HCT116 (cell line): Measurements from ENCODE around the gene TFCP2L1. TPM values are rescaled to one million over a fixed set of nuclear protein-coding genes. Genes with fewer than 3 reads are reported as not detected.

Experiments
- ATAC-seq: fragments of 200-7000 bp; cut with Tn5 transposase; 2 replicates; pipeline ENCODE4 v1.9.1; 2020; ENCODE audit warnings: mild to moderate bottlenecking, moderate library complexity
- BruUV-seq: library from RNA; stranded (reverse); fragments of 400-500 nt; replicated peaks from 2 replicates; lab custom pipeline; 2021; lab: Mats Ljungman, UMichigan
- CTCF ChIA-PET: fragments of 300-600 bp; sonication (Branson Sonifier 250); formaldehyde crosslinking; loops from one replicate; lab custom pipeline; 2021; ENCODE audit warnings: antibody characterized with exemption; lab: Charles Lee
- POLR2A ChIA-PET: fragments of 300-600, 350-600 bp; sonication (Branson Sonifier 250); formaldehyde crosslinking; loops from one replicate; lab custom pipeline; 2021; ENCODE audit warnings: antibody characterized with exemption; lab: Charles Lee
- RAD21 ChIA-PET, 2 experiments: fragments of 300-600 bp; sonication (Branson Sonifier 250); formaldehyde crosslinking; loops; one replicate each; lab custom pipeline; 2023; ENCODE audit warnings: low total read pairs in 2 of 2; ENCODE audit not compliant: uncharacterized antibody in 2 of 2, unreplicated experiment in 2 of 2, low non-redundant PET in 1 of 2; lab: Charles Lee
- DNase-seq: peaks from one replicate; pipeline ENCODE4 v3.0.0-alpha.2; 2010; ENCODE audit warnings: low read depth, low spot score
- H2AFZ ChIP-seq: fragments of 200-600 bp; shearing (Covaris generic), sonication (generic); 2 replicates; pipeline ENCODE4 v1.6.1; 2017; ENCODE audit warnings: low read depth, mixed run types, mixed read lengths, antibody characterized with exemption, low read length; ENCODE audit not compliant: poor library complexity, severe bottlenecking
- H3K27ac ChIP-seq: 2 replicates; pipeline ENCODE4 v1.5.1; 2012; ENCODE audit warnings: low read depth, low read length
- H3K27me3 ChIP-seq: fragments of 200-600 bp; sonication (generic); 2 replicates; pipeline ENCODE4 v1.6.1; 2016; ENCODE audit warnings: mixed run types, low read length, mixed read lengths; ENCODE audit not compliant: insufficient read depth
- H3K36me3 ChIP-seq, 2 experiments: fragments of 200-500 bp in 1 of 2; fragments of 200-600 bp in 1 of 2; sonication (Bioruptor generic) in 1 of 2; sonication (generic) in 1 of 2; 2 replicates each; pipeline versions ENCODE4 v1.5.1 to v1.6.1; 2014 to 2016; ENCODE audit warnings: low read length in 2 of 2, inconsistent platforms in 1 of 2, mixed read lengths in 1 of 2, mixed run types in 1 of 2; ENCODE audit not compliant: insufficient read depth in 2 of 2, control insufficient read depth in 1 of 2
- H3K4me1 ChIP-seq, 2 experiments: fragments of 200-600 bp in 1 of 2; sonication (generic) in 1 of 2; 2 replicates each; pipeline versions ENCODE4 v1.5.1 to v1.6.1; 2012 to 2017; ENCODE audit warnings: low read length in 2 of 2, inconsistent platforms in 1 of 2, mild to moderate bottlenecking in 1 of 2, mixed read lengths in 1 of 2, mixed run types in 1 of 2, moderate library complexity in 1 of 2; ENCODE audit not compliant: insufficient read depth in 2 of 2, control insufficient read depth in 1 of 2
- H3K4me2 ChIP-seq: fragments of 200-600 bp; sonication (generic); 2 replicates; pipeline ENCODE4 v1.6.1; 2017; ENCODE audit warnings: mixed run types, low read length, mixed read lengths
- H3K4me3 ChIP-seq, 2 experiments: fragments of 200-600 bp in 1 of 2; sonication (generic) in 1 of 2; replicated peaks in 1 of 2; 2 replicates each; pipeline ENCODE4 v1.5.1; 2011 to 2016; ENCODE audit warnings: low read length in 2 of 2, control low read depth in 1 of 2, low read depth in 1 of 2, mild to moderate bottlenecking in 1 of 2, mixed read lengths in 1 of 2, mixed run types in 1 of 2
- H3K79me2 ChIP-seq: fragments of 200-600 bp; sonication (generic); 2 replicates; pipeline ENCODE4 v1.6.1; 2017; ENCODE audit warnings: mild to moderate bottlenecking, mixed run types, low read length, moderate library complexity, mixed read lengths; ENCODE audit not compliant: insufficient read depth
- H3K9ac ChIP-seq: fragments of 200-600 bp; sonication (generic); 2 replicates; pipeline ENCODE4 v1.6.1; 2016; ENCODE audit warnings: low read length, mixed read lengths
- H3K9me2 ChIP-seq: fragments of 200-600 bp; sonication (generic), shearing (Covaris generic); 2 replicates; pipeline ENCODE4 v1.6.1; 2017; ENCODE audit warnings: mixed run types, mild to moderate bottlenecking, moderate library complexity; ENCODE audit not compliant: insufficient read depth
- H3K9me3 ChIP-seq, 2 experiments: fragments of 200-500 bp in 1 of 2; fragments of 200-600 bp in 1 of 2; sonication (Bioruptor generic) in 1 of 2; sonication (generic) in 1 of 2; 2 replicates each; pipeline ENCODE4 v1.6.1; 2014 to 2017; ENCODE audit warnings: low read length in 2 of 2, mixed read lengths in 2 of 2, inconsistent platforms in 1 of 2, low read depth in 1 of 2, mild to moderate bottlenecking in 1 of 2, mixed run types in 1 of 2, moderate library complexity in 1 of 2; ENCODE audit not compliant: control insufficient read depth in 1 of 2, insufficient read depth in 1 of 2
- H4K20me1 ChIP-seq: fragments of 200-600 bp; sonication (generic), shearing (Covaris generic); 2 replicates; pipeline ENCODE4 v1.6.1; 2017; ENCODE audit warnings: mixed run types, mild to moderate bottlenecking, moderate library complexity; ENCODE audit not compliant: insufficient read depth
- CBX3 ChIP-seq: IDR thresholded peaks from 2 replicates; pipeline ENCODE4 v1.6.1; 2012; ENCODE audit warnings: low read depth
- CTCF ChIP-seq, 3 experiments: fragments of 200-600 bp in 1 of 3; sonication (generic) in 1 of 3; IDR thresholded peaks in 2 of 3; conservative IDR thresholded peaks in 1 of 3; 2 replicates each; pipeline ENCODE4 v1.5.1; 2012 to 2017; ENCODE audit warnings: low read depth in 2 of 3, low read length in 2 of 3, antibody characterized with exemption in 1 of 3, borderline replicate concordance in 1 of 3, control low read depth in 1 of 3, mild to moderate bottlenecking in 1 of 3, mixed read lengths in 1 of 3, mixed run types in 1 of 3, moderate library complexity in 1 of 3; ENCODE audit not compliant: insufficient read depth in 1 of 3
- EGR1 ChIP-seq: IDR thresholded peaks from 2 replicates; pipeline ENCODE4 v1.6.1; 2012; ENCODE audit warnings: low read depth
- ELF1 ChIP-seq: IDR thresholded peaks from 2 replicates; pipeline ENCODE4 v1.6.1; 2012; ENCODE audit warnings: low read depth, borderline replicate concordance
- FOSL1 ChIP-seq: IDR thresholded peaks from 2 replicates; pipeline ENCODE4 v1.6.1; 2012; ENCODE audit warnings: low read depth
- JUND ChIP-seq: IDR thresholded peaks from 2 replicates; pipeline ENCODE4 v1.6.1; 2012
- SP1 ChIP-seq: IDR thresholded peaks from 2 replicates; pipeline ENCODE4 v1.6.1; 2012; ENCODE audit warnings: low read depth
- SRF ChIP-seq: IDR thresholded peaks from 2 replicates; pipeline ENCODE4 v1.6.1; 2012; ENCODE audit warnings: low read depth
- ZBTB33 ChIP-seq: IDR thresholded peaks from 2 replicates; pipeline ENCODE4 v1.6.1; 2011; ENCODE audit warnings: mild to moderate bottlenecking, low read length, moderate library complexity; ENCODE audit not compliant: insufficient replicate concordance; ENCODE audit errors: extremely low read depth
- ZFX ChIP-seq: fragments of 450-650 bp; IDR thresholded peaks from 2 replicates; pipeline ENCODE4 v1.6.1; 2017
- intact Hi-C: fragments of 100-400 bp; cut with micrococcal nuclease; formaldehyde crosslinking; loops from 2 replicates; pipeline ENCODE4 v1.10.0; 2022
- total RNA-seq: library from RNA; stranded (reverse); gene quantifications from one replicate; pipeline ENCODE4 v1.2.1, GENCODE V29; 2021; ENCODE audit not compliant: unreplicated experiment

The TFCP2L1 gene
- total RNA-seq, 1 experiment from 2014 or later: 8.4 TPM

GRCh38 chr2:121289271-121289670, 4.3 kb upstream of the TFCP2L1 start:
- no TSS peak for BruUV-seq
- H3K27ac ChIP-seq: no peak overlapping the region
- ATAC-seq (no peak), DNase-seq (no peak)
- H3K9me2 ChIP-seq: no peaks in the 10 kb centered on the region
- no peaks in the 10 kb centered on the region for H4K20me1 ChIP-seq
- no peak overlapping the region for H3K4me3 ChIP-seq
- no peak overlapping the region for H3K4me2 ChIP-seq
- TF ChIP-seq SP1 (no peak), SRF (no peak), EGR1 (no peak), ZBTB33 (no peak), FOSL1 (no peak), CBX3 (no peak), JUND (no peak), CTCF (IDR thresholded peaks at IDR 0.05 in 2 of 3, conservative IDR thresholded peaks at IDR 0.05 in 1 of 3; ENCODE audit: borderline replicate concordance in 1 of 3, insufficient read depth in 1 of 3, low read depth in 2 of 3, low read length in 2 of 3) (no peak), ZFX (no peak), ELF1 (no peak)
- no peaks in the 10 kb centered on the region for H3K9me3 ChIP-seq
- intact Hi-C loops: no loop called here
- no peak overlapping the region for H2AFZ ChIP-seq
- H3K4me1 ChIP-seq: peaks cover 4 to 22% of the 10 kb centered on the region in 2 experiments; a peak in 3 of 4 replicates
- POLR2A ChIA-PET: no interaction called here
- no peaks in the 10 kb centered on the region for H3K36me3 ChIP-seq
- no peak overlapping the region for H3K9ac ChIP-seq
- H3K79me2 ChIP-seq: no peaks in the 10 kb centered on the region
- no peaks in the 10 kb centered on the region for H3K27me3 ChIP-seq
- CTCF ChIA-PET: no interaction called here
- RAD21 ChIA-PET: no interaction called here
